Measurements from ENCODE around the gene HSD17B11. TPM values are rescaled to one million over a fixed set of nuclear protein-coding genes. Genes with fewer than 3 reads are reported as not detected.

The HSD17B11 gene
- total RNA-seq, 1 donor from 2014 or later = 27.2 TPM

- H3K27ac Mint-ChIP-seq (ENCODE audit: unreplicated experiment) = no peak overlapping the region
Observed at GRCh38 chr4:87337361-87337760, 53.6 kb downstream of the HSD17B11 start.

GRCh38 chr4:87333267-87333666, 57.7 kb downstream of the HSD17B11 start:
- TF ChIP-seq CTCF (IDR thresholded peaks at IDR 0.05; ENCODE audit: unreplicated experiment) = no peak
- H3K27me3 Mint-ChIP-seq (ENCODE audit: unreplicated experiment) = no peaks in the 10 kb centered on the region

More at GRCh38 chr4:87337361-87337760, 53.6 kb downstream of the HSD17B11 start:
- H3K9me3 Mint-ChIP-seq (ENCODE audit: unreplicated experiment) = no peaks in the 10 kb centered on the region
- no peaks in the 10 kb centered on the region for H3K4me1 Mint-ChIP-seq (ENCODE audit: unreplicated experiment)
- H3K4me3 Mint-ChIP-seq (ENCODE audit: unreplicated experiment) = no peak overlapping the region
- no peaks in the 10 kb centered on the region for H3K27me3 Mint-ChIP-seq (ENCODE audit: unreplicated experiment)
- DNase-seq (ENCODE audit: low spot score) = no peak
- H3K36me3 Mint-ChIP-seq (ENCODE audit: low read depth, unreplicated experiment) = peaks cover 20% of the 10 kb centered on the region
- no peak for TF ChIP-seq CTCF (IDR thresholded peaks at IDR 0.05; ENCODE audit: unreplicated experiment)

GRCh38 chr4:87330761-87331160, 60.2 kb downstream of the HSD17B11 start:
- DNase-seq (ENCODE audit: low spot score) = no peak
- Mint-ChIP-seq H3K4me3 (ENCODE audit: unreplicated experiment) (no peak overlapping the region), H3K27me3 (ENCODE audit: unreplicated experiment) (no peaks in the 10 kb centered on the region), H3K9me3 (ENCODE audit: unreplicated experiment) (no peaks in the 10 kb centered on the region), H3K4me1 (ENCODE audit: unreplicated experiment) (no peaks in the 10 kb centered on the region), H3K36me3 (ENCODE audit: low read depth, unreplicated experiment) (peaks cover 16% of the 10 kb centered on the region), H3K27ac (ENCODE audit: unreplicated experiment) (no peak overlapping the region)
- no peak for TF ChIP-seq CTCF (IDR thresholded peaks at IDR 0.05; ENCODE audit: unreplicated experiment)

More at GRCh38 chr4:87333267-87333666, 57.7 kb downstream of the HSD17B11 start:
- H3K4me1 Mint-ChIP-seq (ENCODE audit: unreplicated experiment) = no peaks in the 10 kb centered on the region
- H3K9me3 Mint-ChIP-seq (ENCODE audit: unreplicated experiment) = no peaks in the 10 kb centered on the region
- no peak overlapping the region for H3K27ac Mint-ChIP-seq (ENCODE audit: unreplicated experiment)
- no peak overlapping the region for H3K4me3 Mint-ChIP-seq (ENCODE audit: unreplicated experiment)
- no peak for DNase-seq (ENCODE audit: low spot score)
- H3K36me3 Mint-ChIP-seq (ENCODE audit: low read depth, unreplicated experiment) = peaks cover 16% of the 10 kb centered on the region

- H3K27ac Mint-ChIP-seq (ENCODE audit: unreplicated experiment) = no peak overlapping the region
- no peaks in the 10 kb centered on the region for H3K4me1 Mint-ChIP-seq (ENCODE audit: unreplicated experiment)
Observed at GRCh38 chr4:87327136-87327535, 63.9 kb downstream of the HSD17B11 start.

GRCh38 chr4:87326460-87326859, 64.5 kb downstream of the HSD17B11 start:
- Mint-ChIP-seq H3K9me3 (ENCODE audit: unreplicated experiment) (no peaks in the 10 kb centered on the region), H3K27ac (ENCODE audit: unreplicated experiment) (no peak overlapping the region), H3K4me1 (ENCODE audit: unreplicated experiment) (no peaks in the 10 kb centered on the region), H3K27me3 (ENCODE audit: unreplicated experiment) (no peaks in the 10 kb centered on the region), H3K4me3 (ENCODE audit: unreplicated experiment) (no peak overlapping the region), H3K36me3 (ENCODE audit: low read depth, unreplicated experiment) (no peaks in the 10 kb centered on the region)
- DNase-seq (ENCODE audit: low spot score) = no peak
- no peak for TF ChIP-seq CTCF (IDR thresholded peaks at IDR 0.05; ENCODE audit: unreplicated experiment)

More at GRCh38 chr4:87327136-87327535, 63.9 kb downstream of the HSD17B11 start:
- no peak for DNase-seq (ENCODE audit: low spot score)
- no peak for TF ChIP-seq CTCF (IDR thresholded peaks at IDR 0.05; ENCODE audit: unreplicated experiment)
- no peaks in the 10 kb centered on the region for H3K9me3 Mint-ChIP-seq (ENCODE audit: unreplicated experiment)
- no peaks in the 10 kb centered on the region for H3K36me3 Mint-ChIP-seq (ENCODE audit: low read depth, unreplicated experiment)
- H3K27me3 Mint-ChIP-seq (ENCODE audit: unreplicated experiment) = no peaks in the 10 kb centered on the region
- H3K4me3 Mint-ChIP-seq (ENCODE audit: unreplicated experiment) = no peak overlapping the region
